ENCODE results near the gene GPC3. TPM values are rescaled to one million over a fixed set of nuclear protein-coding genes. Genes with fewer than 3 reads are reported as not detected.

GPC3 gene
- total RNA-seq, 2 experiments from 2014 or later: 0.43 to 0.49 TPM

GRCh38 chrX:133837091-133837490, 148.3 kb downstream of the GPC3 start:
- H3K27me3 Mint-ChIP-seq (ENCODE audit: low read depth): no peaks in the 10 kb centered on the region
- CTCF ChIA-PET: interaction anchor here (0.9 to 1.5 kb wide), 2 partner anchors 14 to 84 kb away, joined by 3 to 4 read pairs; no protein-coding TSS in a partner anchor
- no peak overlapping the region for H3K4me3 Mint-ChIP-seq
- intact Hi-C loops (cut with micrococcal nuclease): loop anchor here (5.0 kb wide), 1 partner anchor 190 kb away; no protein-coding TSS in a partner anchor
- no peaks in the 10 kb centered on the region for H3K4me1 Mint-ChIP-seq (ENCODE audit: low read depth)
- no peak for DNase-seq
- no peak overlapping the region for H3K27ac Mint-ChIP-seq
- H3K36me3 Mint-ChIP-seq (ENCODE audit: low read depth): no peaks in the 10 kb centered on the region
- H3K9me3 Mint-ChIP-seq: no peaks in the 10 kb centered on the region

- H3K4me1 Mint-ChIP-seq (ENCODE audit: low read depth): no peaks in the 10 kb centered on the region
- H3K27ac Mint-ChIP-seq: no peak overlapping the region
- CTCF ChIA-PET: interaction anchor here (0.7 to 1.5 kb wide), 2 partner anchors 24 to 85 kb away, joined by 3 to 4 read pairs; no protein-coding TSS in a partner anchor
- intact Hi-C loops (cut with micrococcal nuclease): loop anchor here (5.0 kb wide), 1 partner anchor 191 kb away; no protein-coding TSS in a partner anchor
- no peak overlapping the region for H3K4me3 Mint-ChIP-seq
- DNase-seq: no peak
- no peaks in the 10 kb centered on the region for H3K9me3 Mint-ChIP-seq
- H3K27me3 Mint-ChIP-seq (ENCODE audit: low read depth): no peaks in the 10 kb centered on the region
- H3K36me3 Mint-ChIP-seq (ENCODE audit: low read depth): no peaks in the 10 kb centered on the region
Observed at GRCh38 chrX:133836561-133836960, 148.8 kb downstream of the GPC3 start.

- H3K27me3 Mint-ChIP-seq (ENCODE audit: low read depth): no peaks in the 10 kb centered on the region
- no peak overlapping the region for H3K4me3 Mint-ChIP-seq
- H3K4me1 Mint-ChIP-seq (ENCODE audit: low read depth): no peaks in the 10 kb centered on the region
- no peaks in the 10 kb centered on the region for H3K9me3 Mint-ChIP-seq
- no peak for DNase-seq
- no peaks in the 10 kb centered on the region for H3K36me3 Mint-ChIP-seq (ENCODE audit: low read depth)
- H3K27ac Mint-ChIP-seq: no peak overlapping the region
- intact Hi-C loops (cut with micrococcal nuclease): loop anchor here (5.0 kb wide), 1 partner anchor 193 kb away; no protein-coding TSS in a partner anchor
- CTCF ChIA-PET: interaction anchor here (1.2 kb wide), 1 partner anchor 190 kb away, joined by 3 read pairs; no protein-coding TSS in a partner anchor
Observed at GRCh38 chrX:133834771-133835170, 150.6 kb downstream of the GPC3 start.

GRCh38 chrX:133819546-133819945, 165.8 kb downstream of the GPC3 start:
- no peak for DNase-seq
- CTCF ChIA-PET: no interaction called here
- no peaks in the 10 kb centered on the region for H3K36me3 Mint-ChIP-seq (ENCODE audit: low read depth)
- intact Hi-C loops (cut with micrococcal nuclease): no loop called here
- no peak overlapping the region for H3K4me3 Mint-ChIP-seq
- no peaks in the 10 kb centered on the region for H3K9me3 Mint-ChIP-seq
- no peak overlapping the region for H3K27ac Mint-ChIP-seq
- no peaks in the 10 kb centered on the region for H3K4me1 Mint-ChIP-seq (ENCODE audit: low read depth)
- H3K27me3 Mint-ChIP-seq (ENCODE audit: low read depth): no peaks in the 10 kb centered on the region

- Mint-ChIP-seq H3K27me3 (ENCODE audit: low read depth) (no peaks in the 10 kb centered on the region), H3K4me3 (no peak overlapping the region), H3K27ac (no peak overlapping the region), H3K9me3 (no peaks in the 10 kb centered on the region), H3K4me1 (ENCODE audit: low read depth) (no peaks in the 10 kb centered on the region), H3K36me3 (ENCODE audit: low read depth) (no peaks in the 10 kb centered on the region)
- DNase-seq: no peak
- intact Hi-C loops (cut with micrococcal nuclease): no loop called here
- CTCF ChIA-PET: interaction anchor here (1.1 kb wide), 1 partner anchor 104 kb away, joined by 3 read pairs; no protein-coding TSS in a partner anchor
Observed at GRCh38 chrX:133818019-133818418, 167.4 kb downstream of the GPC3 start.

GRCh38 chrX:133815496-133815895, 169.9 kb downstream of the GPC3 start:
- no peaks in the 10 kb centered on the region for H3K27me3 Mint-ChIP-seq (ENCODE audit: low read depth)
- intact Hi-C loops (cut with micrococcal nuclease): no loop called here
- DNase-seq: no peak
- CTCF ChIA-PET: no interaction called here
- H3K36me3 Mint-ChIP-seq (ENCODE audit: low read depth): no peaks in the 10 kb centered on the region
- no peak overlapping the region for H3K27ac Mint-ChIP-seq
- no peaks in the 10 kb centered on the region for H3K9me3 Mint-ChIP-seq
- H3K4me1 Mint-ChIP-seq (ENCODE audit: low read depth): no peaks in the 10 kb centered on the region
- H3K4me3 Mint-ChIP-seq: no peak overlapping the region

- Mint-ChIP-seq H3K4me3 (no peak overlapping the region), H3K36me3 (ENCODE audit: low read depth) (no peaks in the 10 kb centered on the region), H3K4me1 (ENCODE audit: low read depth) (no peaks in the 10 kb centered on the region), H3K27ac (no peak overlapping the region), H3K9me3 (no peaks in the 10 kb centered on the region), H3K27me3 (ENCODE audit: low read depth) (no peaks in the 10 kb centered on the region)
- intact Hi-C loops (cut with micrococcal nuclease): no loop called here
- CTCF ChIA-PET: interaction anchor here (0.6 kb wide), 1 partner anchor 461 kb away, joined by 3 read pairs; no protein-coding TSS in a partner anchor
- DNase-seq: no peak
Observed at GRCh38 chrX:133813971-133814370, 171.4 kb downstream of the GPC3 start.

- CTCF ChIA-PET: interaction anchor here (0.6 kb wide), 1 partner anchor 24 kb away, joined by 3 read pairs; no protein-coding TSS in a partner anchor
Observed at GRCh38 chrX:133812402-133812801, 173.0 kb downstream of the GPC3 start.

GRCh38 chrX:133810925-133811324, 174.5 kb downstream of the GPC3 start:
- no peaks in the 10 kb centered on the region for H3K4me1 Mint-ChIP-seq (ENCODE audit: low read depth)
- no peaks in the 10 kb centered on the region for H3K9me3 Mint-ChIP-seq
- CTCF ChIA-PET: no interaction called here
- no peak for DNase-seq
- no peak overlapping the region for H3K27ac Mint-ChIP-seq
- no peaks in the 10 kb centered on the region for H3K27me3 Mint-ChIP-seq (ENCODE audit: low read depth)
- H3K36me3 Mint-ChIP-seq (ENCODE audit: low read depth): no peaks in the 10 kb centered on the region
- intact Hi-C loops (cut with micrococcal nuclease): no loop called here
- no peak overlapping the region for H3K4me3 Mint-ChIP-seq

More at GRCh38 chrX:133812402-133812801, 173.0 kb downstream of the GPC3 start:
- H3K4me3 Mint-ChIP-seq: no peak overlapping the region
- no peaks in the 10 kb centered on the region for H3K27me3 Mint-ChIP-seq (ENCODE audit: low read depth)
- H3K4me1 Mint-ChIP-seq (ENCODE audit: low read depth): no peaks in the 10 kb centered on the region
- intact Hi-C loops (cut with micrococcal nuclease): no loop called here
- DNase-seq: no peak
- H3K36me3 Mint-ChIP-seq (ENCODE audit: low read depth): no peaks in the 10 kb centered on the region
- no peaks in the 10 kb centered on the region for H3K9me3 Mint-ChIP-seq
- H3K27ac Mint-ChIP-seq: no peak overlapping the region

- Mint-ChIP-seq H3K4me3 (no peak overlapping the region), H3K27me3 (ENCODE audit: low read depth) (no peaks in the 10 kb centered on the region), H3K36me3 (ENCODE audit: low read depth) (no peaks in the 10 kb centered on the region), H3K27ac (no peak overlapping the region), H3K4me1 (ENCODE audit: low read depth) (no peaks in the 10 kb centered on the region), H3K9me3 (no peaks in the 10 kb centered on the region)
- DNase-seq: no peak
- CTCF ChIA-PET: no interaction called here
- intact Hi-C loops (cut with micrococcal nuclease): no loop called here
Observed at GRCh38 chrX:133804072-133804471, 181.3 kb downstream of the GPC3 start.

- DNase-seq: no peak
- H3K27ac Mint-ChIP-seq: no peak overlapping the region
- no peaks in the 10 kb centered on the region for H3K27me3 Mint-ChIP-seq (ENCODE audit: low read depth)
- H3K4me3 Mint-ChIP-seq: no peak overlapping the region
- H3K9me3 Mint-ChIP-seq: no peaks in the 10 kb centered on the region
- H3K36me3 Mint-ChIP-seq (ENCODE audit: low read depth): no peaks in the 10 kb centered on the region
- CTCF ChIA-PET: interaction anchor here (0.7 to 1.2 kb wide), 3 partner anchors 37 to 228 kb away, joined by 3 to 4 read pairs (median 3); no protein-coding TSS in a partner anchor
- H3K4me1 Mint-ChIP-seq (ENCODE audit: low read depth): no peaks in the 10 kb centered on the region
- intact Hi-C loops (cut with micrococcal nuclease): no loop called here
Observed at GRCh38 chrX:133796282-133796681, 189.1 kb downstream of the GPC3 start.

- H3K36me3 Mint-ChIP-seq (ENCODE audit: low read depth): no peaks in the 10 kb centered on the region
- no peaks in the 10 kb centered on the region for H3K4me1 Mint-ChIP-seq (ENCODE audit: low read depth)
- DNase-seq: no peak
- no peaks in the 10 kb centered on the region for H3K27me3 Mint-ChIP-seq (ENCODE audit: low read depth)
- H3K9me3 Mint-ChIP-seq: no peaks in the 10 kb centered on the region
- H3K27ac Mint-ChIP-seq: no peak overlapping the region
- H3K4me3 Mint-ChIP-seq: no peak overlapping the region
- intact Hi-C loops (cut with micrococcal nuclease): no loop called here
- CTCF ChIA-PET: interaction anchor here (0.6 to 1.6 kb wide), 5 partner anchors 15 to 596 kb away, joined by 3 to 5 read pairs (median 3); no protein-coding TSS in a partner anchor
Observed at GRCh38 chrX:133794126-133794525, 191.3 kb downstream of the GPC3 start.

- H3K4me3 Mint-ChIP-seq: no peak overlapping the region
Observed at GRCh38 chrX:133793626-133794025, 191.8 kb downstream of the GPC3 start.

More at GRCh38 chrX:133793626-133794025, 191.8 kb downstream of the GPC3 start:
- no peak overlapping the region for H3K27ac Mint-ChIP-seq
- no peaks in the 10 kb centered on the region for H3K9me3 Mint-ChIP-seq
- H3K4me1 Mint-ChIP-seq (ENCODE audit: low read depth): peaks cover 1% of the 10 kb centered on the region
- CTCF ChIA-PET: interaction anchor here (0.6 to 1.6 kb wide), 6 partner anchors 15 to 596 kb away, joined by 3 to 5 read pairs (median 3); no protein-coding TSS in a partner anchor
- H3K36me3 Mint-ChIP-seq (ENCODE audit: low read depth): no peaks in the 10 kb centered on the region
- intact Hi-C loops (cut with micrococcal nuclease): loop anchor here (2.0 kb wide), 4 partner anchors 351 to 603 kb away; no protein-coding TSS in a partner anchor
- DNase-seq: no peak
- H3K27me3 Mint-ChIP-seq (ENCODE audit: low read depth): no peaks in the 10 kb centered on the region
